ENCODE data around the gene SEZ6. TPM values are rescaled to one million over a fixed set of nuclear protein-coding genes. Genes with fewer than 3 reads are reported as not detected.

Gene SEZ6
- total RNA-seq, 2 experiments from 2014 or later, result not detected

- CTCF ChIA-PET, result interaction anchor here (1.2 to 9.0 kb wide), 4 partner anchors 7 to 167 kb away, joined by 4 to 353 read pairs (median 49); no protein-coding TSS in a partner anchor
- no peaks in the 10 kb centered on the region for H3K27me3 Mint-ChIP-seq
- POLR2A ChIA-PET, result interaction anchor here (1.1 kb wide), 1 partner anchor 18 kb away, joined by 3 read pairs; no protein-coding TSS in a partner anchor
- no peaks in the 10 kb centered on the region for H3K9me3 Mint-ChIP-seq
- DNase-seq (no peak), ATAC-seq (no peak)
- no peaks in the 10 kb centered on the region for H3K4me1 Mint-ChIP-seq (ENCODE audit: low read depth)
- H3K4me3 Mint-ChIP-seq, result no peak overlapping the region
- intact Hi-C loops (cut with micrococcal nuclease), result no loop called here
- TF ChIP-seq CTCF (IDR thresholded peaks at IDR 0.05), result no peak
- no peaks in the 10 kb centered on the region for H3K36me3 Mint-ChIP-seq (ENCODE audit: low read depth)
- no peak overlapping the region for H3K27ac Mint-ChIP-seq
Observed at GRCh38 chr17:28957277-28957991, 48.4 kb downstream of the SEZ6 start.

GRCh38 chr17:28956861-28957260 lies 49.0 kb downstream of the SEZ6 start:
- Mint-ChIP-seq H3K36me3 (ENCODE audit: low read depth) (no peaks in the 10 kb centered on the region), H3K4me3 (no peak overlapping the region), H3K4me1 (ENCODE audit: low read depth) (no peaks in the 10 kb centered on the region), H3K27ac (no peak overlapping the region), H3K9me3 (no peaks in the 10 kb centered on the region), H3K27me3 (no peaks in the 10 kb centered on the region)
- no peak for TF ChIP-seq CTCF (IDR thresholded peaks at IDR 0.05)
- ATAC-seq (no peak), DNase-seq (no peak)
- ChIA-PET POLR2A (no interaction called here), CTCF (interaction anchor here (1.2 to 8.2 kb wide), 3 partner anchors 8 to 167 kb away, joined by 4 to 87 read pairs (median 11); no protein-coding TSS in a partner anchor)
- intact Hi-C loops (cut with micrococcal nuclease), result no loop called here

- Mint-ChIP-seq H3K36me3 (ENCODE audit: low read depth) (no peaks in the 10 kb centered on the region), H3K9me3 (no peaks in the 10 kb centered on the region), H3K4me3 (no peak overlapping the region), H3K4me1 (ENCODE audit: low read depth) (no peaks in the 10 kb centered on the region), H3K27me3 (no peaks in the 10 kb centered on the region), H3K27ac (no peak overlapping the region)
- ATAC-seq (no peak), DNase-seq (no peak)
- intact Hi-C loops (cut with micrococcal nuclease), result no loop called here
- ChIA-PET CTCF (interaction anchor here (8.2 kb wide), 1 partner anchor 9 kb away, joined by 87 read pairs; no protein-coding TSS in a partner anchor), POLR2A (no interaction called here)
- no peak for TF ChIP-seq CTCF (IDR thresholded peaks at IDR 0.05)
Observed at GRCh38 chr17:28956112-28956511, 49.7 kb downstream of the SEZ6 start.

GRCh38 chr17:28955408-28955807 lies 50.4 kb downstream of the SEZ6 start:
- intact Hi-C loops (cut with micrococcal nuclease), result no loop called here
- Mint-ChIP-seq H3K36me3 (ENCODE audit: low read depth) (peaks cover 3% of the 10 kb centered on the region), H3K27me3 (no peaks in the 10 kb centered on the region), H3K4me1 (ENCODE audit: low read depth) (no peaks in the 10 kb centered on the region), H3K27ac (no peak overlapping the region), H3K9me3 (no peaks in the 10 kb centered on the region), H3K4me3 (no peak overlapping the region)
- ATAC-seq, result no peak
- no peak for DNase-seq
- POLR2A ChIA-PET, result no interaction called here
- CTCF ChIA-PET, result interaction anchor here (2.7 to 8.2 kb wide), 2 partner anchors 9 to 161 kb away, joined by 12 to 87 read pairs; no protein-coding TSS in a partner anchor
- TF ChIP-seq CTCF (IDR thresholded peaks at IDR 0.05), result no peak

GRCh38 chr17:28954886-28955285 lies 50.9 kb downstream of the SEZ6 start:
- DNase-seq, result no peak

More at GRCh38 chr17:28954886-28955285, 50.9 kb downstream of the SEZ6 start:
- no peaks in the 10 kb centered on the region for H3K4me1 Mint-ChIP-seq (ENCODE audit: low read depth)
- no peak for TF ChIP-seq CTCF (IDR thresholded peaks at IDR 0.05)
- peaks cover 5% of the 10 kb centered on the region for H3K36me3 Mint-ChIP-seq (ENCODE audit: low read depth)
- ChIA-PET CTCF (interaction anchor here (2.3 to 8.2 kb wide), 5 partner anchors 10 to 192 kb away, joined by 7 to 87 read pairs (median 20); no protein-coding TSS in a partner anchor), POLR2A (interaction anchor here (0.6 kb wide), 1 partner anchor 9 kb away, joined by 3 read pairs; no protein-coding TSS in a partner anchor)
- no peaks in the 10 kb centered on the region for H3K9me3 Mint-ChIP-seq
- no peak for ATAC-seq
- H3K4me3 Mint-ChIP-seq, result no peak overlapping the region
- H3K27me3 Mint-ChIP-seq, result no peaks in the 10 kb centered on the region
- H3K27ac Mint-ChIP-seq, result no peak overlapping the region
- intact Hi-C loops (cut with micrococcal nuclease), result no loop called here
